Mucosa of gallbladder (tissue), 1 donor: ENCODE data around the gene SPSB4. TPM values are rescaled to one million over a fixed set of nuclear protein-coding genes. Genes with fewer than 3 reads are reported as not detected.

ENCODE experiments used
- DNase-seq: peaks from one replicate; pipeline ENCODE4 v3.0.0-alpha.2; 2020; ENCODE audit warnings: low spot score
- total RNA-seq: library from RNA; stranded (reverse); gene quantifications from one replicate; pipeline ENCODE4 v1.2.1, GENCODE V29; 2021
- donor health status: DM: no; HTN: no; CAD: no.

The SPSB4 gene
- total RNA-seq, 1 donor from 2014 or later, result 0.29 TPM

GRCh38 chr3:141152130-141152529 lies 101.0 kb downstream of the SPSB4 start:
- no peak for DNase-seq

GRCh38 chr3:141152801-141153678 lies 101.9 kb downstream of the SPSB4 start:
- DNase-seq, result no peak

- no peak for DNase-seq
Observed at GRCh38 chr3:141153679-141153966, 102.5 kb downstream of the SPSB4 start.

GRCh38 chr3:141164852-141165251 lies 113.7 kb downstream of the SPSB4 start:
- no peak for DNase-seq

GRCh38 chr3:141167681-141168080 lies 116.5 kb downstream of the SPSB4 start:
- DNase-seq, result no peak

GRCh38 chr3:141170678-141171295 lies 119.6 kb downstream of the SPSB4 start:
- no peak for DNase-seq

- no peak for DNase-seq
Observed at GRCh38 chr3:141174674-141175073, 123.5 kb downstream of the SPSB4 start.

- DNase-seq, result no peak
Observed at GRCh38 chr3:141176775-141177174, 125.6 kb downstream of the SPSB4 start.

- DNase-seq, result no peak
Observed at GRCh38 chr3:141178026-141178425, 126.9 kb downstream of the SPSB4 start.

- no peak for DNase-seq
Observed at GRCh38 chr3:141178551-141178950, 127.4 kb downstream of the SPSB4 start.

GRCh38 chr3:141179983-141180382 lies 128.8 kb downstream of the SPSB4 start:
- DNase-seq, result no peak

- no peak for DNase-seq
Observed at GRCh38 chr3:141181196-141181595, 130.0 kb downstream of the SPSB4 start.

- DNase-seq, result no peak
Observed at GRCh38 chr3:141181819-141182218, 130.7 kb downstream of the SPSB4 start.

- no peak for DNase-seq
Observed at GRCh38 chr3:141183606-141184005, 132.5 kb downstream of the SPSB4 start.

GRCh38 chr3:141184430-141184829 lies 133.3 kb downstream of the SPSB4 start:
- DNase-seq, result no peak

- DNase-seq, result no peak
Observed at GRCh38 chr3:141191097-141191749, 140.1 kb downstream of the SPSB4 start.

GRCh38 chr3:141192345-141192744 lies 141.2 kb downstream of the SPSB4 start:
- DNase-seq, result peak; percentile 99

- no peak for DNase-seq
Observed at GRCh38 chr3:141193066-141193830, 142.1 kb downstream of the SPSB4 start.
